HG03103 (cell line): Measurements from ENCODE around the gene FRMPD4.

Experiments
- ATAC-seq: cut with Tn5 transposase; IDR thresholded peaks from one replicate; pipeline ENCODE4 v1.9.1; 2021; ENCODE audit warnings: low read depth; ENCODE audit not compliant: unreplicated experiment

FRMPD4 gene

DNA sequence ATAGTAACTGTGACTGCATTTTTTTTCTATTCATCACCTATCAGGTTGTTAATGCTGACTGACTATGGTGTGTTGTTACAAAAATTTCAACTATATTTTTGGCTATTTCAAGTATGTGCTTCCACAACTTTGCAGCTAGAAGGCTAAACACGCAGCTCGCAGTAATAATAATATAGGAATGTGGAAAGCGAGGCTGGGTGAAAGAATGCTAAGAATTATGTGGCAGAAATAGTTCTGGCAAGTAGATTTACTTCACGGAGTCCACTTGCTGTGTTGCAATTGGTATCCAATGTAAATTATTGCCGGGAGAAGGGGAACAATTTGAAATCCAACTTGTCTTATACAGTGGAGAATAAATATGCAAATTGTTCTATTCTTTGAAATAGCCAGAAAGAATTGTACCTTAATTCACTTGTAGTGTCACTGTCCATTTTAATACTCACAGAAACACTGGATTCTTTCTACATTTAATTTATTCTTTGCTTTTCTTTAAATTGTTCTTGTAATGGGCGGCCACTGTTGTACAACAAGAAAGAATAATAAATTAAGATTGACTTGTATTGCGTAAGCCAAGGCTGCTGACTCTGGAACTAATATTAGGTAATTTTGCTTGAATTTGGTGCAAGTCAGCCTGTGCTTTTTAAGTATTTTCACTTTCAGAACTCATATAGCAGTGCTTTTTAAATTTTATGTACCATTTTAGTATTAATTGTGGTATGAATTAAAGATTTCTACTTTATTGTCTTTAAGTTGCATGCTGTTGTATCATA lies 154.9 kb downstream of the FRMPD4 start:
- ATAC-seq = no peak

DNA sequence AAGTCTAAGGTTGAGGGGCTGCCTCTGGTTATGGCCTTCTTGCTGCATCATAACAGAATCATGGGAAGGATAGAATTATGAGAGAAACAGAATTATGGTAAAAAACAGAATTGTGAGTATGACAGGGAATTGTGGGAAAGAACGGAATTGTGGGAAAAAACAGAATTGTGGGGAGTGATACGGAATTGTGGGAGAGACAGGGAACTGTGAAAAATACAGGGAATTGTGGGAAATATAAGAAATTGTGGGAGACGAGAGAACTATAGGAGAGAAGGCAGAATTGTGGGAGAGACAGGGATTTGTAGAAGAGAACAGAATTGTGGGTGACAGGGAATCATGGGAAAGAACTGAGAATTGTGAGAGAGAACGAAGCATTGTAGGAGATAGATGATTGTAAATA lies 159.1 kb downstream of the FRMPD4 start:
- ATAC-seq = no peak

GRCh38 chrX:12301288-12301687 lies 163.0 kb downstream of the FRMPD4 start:
- no peak for ATAC-seq

- no peak for ATAC-seq
Observed at GRCh38 chrX:12304261-12304660, 166.0 kb downstream of the FRMPD4 start.

GRCh38 chrX:12307961-12308360 lies 169.7 kb downstream of the FRMPD4 start:
- ATAC-seq = no peak

- ATAC-seq = no peak
Observed at GRCh38 chrX:12308420-12308819, 170.1 kb downstream of the FRMPD4 start.

DNA sequence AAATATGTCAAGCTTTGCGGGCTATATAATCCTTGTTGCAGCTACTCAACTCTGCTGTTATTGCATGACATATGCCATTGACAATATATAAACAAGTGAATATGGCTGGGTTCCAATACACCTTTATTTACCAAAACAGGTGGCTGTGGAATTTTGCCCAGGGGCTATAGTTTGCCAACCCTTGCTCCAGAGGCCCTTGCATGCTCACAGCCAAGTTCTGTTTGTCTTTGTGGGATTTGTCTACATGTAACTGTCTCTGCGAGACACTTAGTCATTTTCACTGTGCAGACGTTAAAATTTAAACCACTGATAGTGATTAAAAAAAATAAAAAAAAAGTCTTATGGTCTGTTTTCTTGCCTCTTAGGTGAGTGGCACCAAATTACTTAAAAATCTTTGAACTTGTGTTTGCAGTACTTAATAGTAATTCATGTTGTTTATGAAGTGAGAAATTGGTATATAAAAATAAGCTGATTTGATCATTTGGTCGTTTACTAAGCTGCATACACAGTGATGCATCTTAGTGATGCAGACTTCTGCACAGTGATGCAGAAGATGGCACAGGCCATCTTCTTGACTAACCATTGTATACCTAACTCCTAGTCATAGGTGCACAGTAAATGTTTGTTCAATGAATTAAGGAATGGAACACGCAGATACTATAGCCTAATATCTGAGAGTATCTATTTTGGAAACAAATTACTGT lies 170.9 kb downstream of the FRMPD4 start:
- no peak for ATAC-seq

- no peak for ATAC-seq
Observed at GRCh38 chrX:12309744-12310076, 171.4 kb downstream of the FRMPD4 start.

GRCh38 chrX:12314651-12315050 lies 176.4 kb downstream of the FRMPD4 start:
- ATAC-seq = no peak

DNA sequence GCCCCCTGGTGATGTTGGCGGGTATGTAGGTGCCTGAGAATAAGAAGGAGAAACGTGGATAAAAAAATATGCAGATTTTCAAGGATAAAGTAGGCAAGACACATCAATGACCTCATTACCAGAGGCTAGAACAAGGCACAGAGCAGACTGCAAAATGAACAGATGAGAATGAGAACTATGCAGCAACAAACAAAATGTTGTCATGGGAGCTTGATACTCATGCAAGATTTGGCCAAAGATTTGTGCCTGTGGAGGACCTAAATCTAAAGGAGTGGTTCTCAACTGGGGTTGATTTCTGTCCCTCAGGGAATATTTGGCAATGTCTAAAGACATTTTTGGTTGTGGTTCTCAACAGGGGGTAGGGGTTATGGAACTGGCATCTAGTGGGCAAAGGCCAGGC lies 177.3 kb downstream of the FRMPD4 start:
- no peak for ATAC-seq

- no peak for ATAC-seq
Observed at GRCh38 chrX:12319003-12319519, 180.8 kb downstream of the FRMPD4 start.

DNA sequence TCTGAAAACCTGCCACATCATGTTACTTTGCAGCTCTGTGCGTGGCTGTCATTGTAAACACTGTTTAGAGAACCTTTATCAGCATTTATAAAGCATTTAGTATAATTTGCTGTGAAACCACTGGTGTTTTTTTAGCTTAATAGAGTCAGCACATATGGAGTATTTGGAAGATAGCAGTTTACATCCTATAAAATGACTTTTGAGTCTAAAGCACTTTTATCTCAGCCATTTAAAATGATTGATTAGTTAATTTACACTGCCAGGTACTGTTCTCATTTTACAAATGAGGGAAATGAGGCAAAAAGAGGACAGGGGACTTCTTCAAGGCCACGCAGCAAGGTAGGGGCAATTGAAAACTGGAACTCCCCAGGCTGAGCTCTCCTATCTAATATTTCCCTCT lies 181.7 kb downstream of the FRMPD4 start:
- no peak for ATAC-seq

GRCh38 chrX:12322031-12322430 lies 183.8 kb downstream of the FRMPD4 start:
- ATAC-seq = no peak

DNA sequence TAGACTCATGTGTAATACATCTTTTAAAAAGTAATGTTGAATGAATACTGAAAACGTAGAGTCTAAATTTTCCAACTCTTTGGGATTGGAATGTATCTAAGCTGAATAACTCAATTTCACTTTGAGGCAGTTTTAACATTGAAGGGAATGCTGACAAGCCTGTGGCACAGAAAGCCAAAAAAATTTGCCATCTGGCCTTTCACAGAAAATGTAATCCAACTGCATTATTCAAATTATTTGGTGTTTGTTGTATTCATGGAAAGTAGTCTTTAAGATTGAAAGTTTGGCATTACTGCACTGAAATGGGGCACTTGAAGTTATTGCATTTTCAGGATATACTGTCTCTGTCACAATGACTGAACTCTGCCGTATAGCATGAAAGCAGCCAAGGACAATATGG lies 186.9 kb downstream of the FRMPD4 start:
- ATAC-seq = no peak

- ATAC-seq = no peak
Observed at GRCh38 chrX:12327836-12328235, 189.6 kb downstream of the FRMPD4 start.

- ATAC-seq = no peak
Observed at GRCh38 chrX:12329476-12329875, 191.2 kb downstream of the FRMPD4 start.

DNA sequence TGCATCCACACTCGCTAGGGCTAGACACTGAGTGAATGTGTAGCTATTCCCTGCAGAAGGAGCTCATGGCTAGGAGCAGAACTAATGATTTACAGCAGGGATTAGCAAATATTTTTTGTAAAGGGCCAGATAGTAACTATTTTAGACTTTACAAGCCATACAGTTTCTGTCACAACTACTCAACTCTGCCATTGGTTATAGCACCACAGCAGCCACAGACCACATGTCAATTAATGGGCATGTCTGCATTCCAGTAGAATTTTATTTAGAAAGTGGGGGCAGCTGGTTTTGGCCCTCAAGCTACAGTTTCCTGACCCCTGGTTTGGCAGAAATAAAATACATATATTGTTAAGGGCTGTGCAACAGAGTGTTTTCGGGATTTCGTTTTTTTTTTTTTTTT lies 192.6 kb downstream of the FRMPD4 start:
- ATAC-seq = no peak

DNA sequence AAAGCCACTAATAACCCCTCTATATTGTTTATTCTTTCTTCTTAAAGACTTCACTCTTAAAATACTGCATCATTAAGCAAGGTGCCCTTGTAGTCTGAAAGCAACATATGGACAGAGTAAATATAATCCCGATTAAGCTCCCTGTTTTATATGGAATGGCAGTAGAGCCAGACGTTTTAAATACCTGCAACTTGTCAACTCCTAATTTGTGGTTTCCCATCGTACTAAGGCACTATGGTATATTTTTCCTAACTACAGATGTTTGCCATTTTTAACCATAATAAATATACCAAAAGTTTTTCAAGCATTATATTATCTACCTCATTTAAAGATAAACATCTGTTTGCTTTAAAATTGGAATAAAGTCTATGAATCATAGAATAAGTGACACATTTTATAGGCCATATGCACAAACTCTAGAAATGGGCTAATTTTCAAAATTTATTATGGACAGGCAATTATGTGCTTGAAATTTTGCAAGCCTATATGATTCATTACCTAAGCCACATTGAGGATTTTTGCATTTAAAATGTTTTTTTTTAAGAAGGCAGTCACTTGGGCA lies 194.6 kb downstream of the FRMPD4 start:
- ATAC-seq = no peak

DNA sequence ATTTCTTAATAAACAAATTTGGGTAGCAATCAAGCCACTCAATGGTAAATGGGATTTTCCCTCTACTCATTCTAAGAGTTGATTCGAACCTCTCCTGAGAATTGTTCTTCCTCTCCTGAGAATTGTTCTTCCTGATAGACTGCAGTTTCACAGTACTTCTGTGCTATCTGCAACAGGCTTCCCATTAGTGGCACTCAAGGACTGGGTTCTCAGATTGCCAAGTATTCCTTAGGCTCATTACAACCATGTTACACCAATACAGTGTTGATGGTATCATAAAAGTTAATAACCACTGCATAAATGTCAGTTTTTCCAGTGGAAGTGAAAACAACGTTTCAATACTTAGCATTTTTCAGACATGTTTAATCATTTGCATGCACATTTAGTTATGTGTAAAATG lies 201.6 kb downstream of the FRMPD4 start:
- no peak for ATAC-seq

DNA sequence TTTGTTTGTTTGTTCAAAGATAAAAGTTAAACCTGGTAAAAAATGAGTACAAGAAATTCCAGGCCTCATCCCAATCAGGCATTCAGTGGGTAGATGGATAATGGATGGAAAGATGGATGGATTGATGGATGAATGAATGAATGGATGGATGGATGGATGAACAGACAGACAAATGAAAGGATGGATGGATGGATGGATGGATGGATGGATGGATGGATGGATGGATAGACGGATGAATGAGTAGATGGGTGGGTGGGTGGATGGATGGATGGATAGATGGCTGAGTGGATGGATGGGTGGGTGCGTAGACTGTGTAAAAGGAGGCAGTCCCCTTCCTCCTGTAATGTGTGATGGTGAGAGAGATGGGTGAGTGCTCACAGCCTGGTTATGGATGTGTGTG lies 206.7 kb downstream of the FRMPD4 start:
- no peak for ATAC-seq

DNA sequence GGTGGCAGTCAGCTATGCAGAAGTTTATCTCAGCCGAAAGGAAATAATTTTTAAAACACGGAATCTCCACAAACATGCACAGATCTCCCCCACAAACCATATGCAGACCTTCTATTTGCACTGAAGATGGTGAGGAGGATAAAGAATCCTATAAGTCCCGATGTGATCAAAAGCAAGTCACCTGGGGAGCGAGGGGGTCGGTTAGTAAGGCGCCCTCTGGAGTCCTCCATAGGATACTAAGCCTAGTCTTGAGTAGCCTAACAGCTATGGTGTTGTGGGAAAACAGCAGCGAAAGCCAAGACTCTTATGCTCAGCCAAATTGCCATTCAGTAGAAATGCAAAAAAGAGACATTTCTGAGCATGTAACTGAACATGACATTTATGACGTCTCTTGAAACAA lies 210.9 kb downstream of the FRMPD4 start:
- ATAC-seq = no peak

GRCh38 chrX:12352922-12353321 lies 214.6 kb downstream of the FRMPD4 start:
- no peak for ATAC-seq
